ENCODE measurements around the gene LARP6. TPM values are rescaled to one million over a fixed set of nuclear protein-coding genes. Genes with fewer than 3 reads are reported as not detected.
"Not testable (repeated sequence)": the region's sequence is repeated elsewhere in the genome, so short reads cannot be mapped to it uniquely, and the experiment has no call there.

The LARP6 gene
- total RNA-seq, 1 donor from 2014 or later, result 23.9 TPM

DNA sequence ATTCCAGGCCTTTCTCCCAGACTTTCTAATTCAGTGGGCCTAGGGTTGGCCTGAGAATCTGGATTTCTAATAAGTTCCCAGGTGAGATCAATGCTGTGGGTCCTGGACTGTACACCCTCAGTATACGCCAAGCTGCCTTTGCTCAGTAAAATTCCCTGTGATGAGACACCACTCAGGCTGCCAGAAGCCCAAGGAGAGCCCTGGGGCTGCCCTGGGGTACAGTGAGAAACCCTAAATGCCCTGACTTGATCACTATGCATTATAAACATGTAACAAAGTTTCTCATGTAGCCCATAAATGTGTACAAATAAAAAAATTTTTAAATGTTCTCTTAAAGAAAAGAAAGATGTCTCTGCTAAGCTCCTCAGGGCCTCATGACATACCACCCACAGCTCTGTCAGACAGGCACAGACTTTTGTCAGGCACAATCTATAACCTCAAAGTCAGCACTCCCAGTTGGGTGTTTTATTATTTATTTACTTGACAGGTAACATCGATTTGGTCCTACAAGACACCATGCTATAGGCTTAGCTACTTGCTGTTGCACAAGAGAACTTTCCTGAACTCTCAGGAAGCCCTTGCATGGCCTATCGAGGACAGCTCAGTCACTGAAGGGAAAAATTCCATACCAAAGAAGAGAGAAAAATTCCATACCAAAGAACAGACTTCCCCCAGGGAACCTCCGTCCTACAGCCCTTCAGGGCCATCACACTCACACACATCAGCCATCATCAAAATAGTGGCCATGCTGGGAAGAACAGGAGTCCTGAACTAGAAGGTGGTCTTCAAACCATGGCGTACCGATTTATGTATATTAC, 22.7 kb downstream of the LARP6 start:
- no peak for DNase-seq (ENCODE audit: low read depth, low spot score)

DNA sequence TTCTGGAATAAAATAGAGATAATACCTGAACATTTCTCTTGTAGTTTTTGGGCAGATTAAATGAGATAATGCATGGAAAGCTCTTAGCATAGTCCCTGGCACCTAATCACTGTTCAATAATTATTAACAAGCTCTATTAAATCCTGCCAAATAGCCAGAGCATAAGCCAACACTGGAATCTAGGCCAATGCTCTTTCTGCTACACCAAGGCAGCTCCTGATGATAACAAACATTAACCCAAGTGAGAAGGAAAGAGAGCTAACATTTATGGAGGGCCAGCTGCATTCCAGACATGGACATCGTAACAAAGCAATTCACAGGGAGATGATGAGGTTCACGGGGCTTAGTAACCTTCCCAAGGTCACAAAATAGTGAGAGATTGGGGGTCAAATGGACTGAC, 23.3 kb downstream of the LARP6 start:
- no peak for DNase-seq (ENCODE audit: low read depth, low spot score)

DNA sequence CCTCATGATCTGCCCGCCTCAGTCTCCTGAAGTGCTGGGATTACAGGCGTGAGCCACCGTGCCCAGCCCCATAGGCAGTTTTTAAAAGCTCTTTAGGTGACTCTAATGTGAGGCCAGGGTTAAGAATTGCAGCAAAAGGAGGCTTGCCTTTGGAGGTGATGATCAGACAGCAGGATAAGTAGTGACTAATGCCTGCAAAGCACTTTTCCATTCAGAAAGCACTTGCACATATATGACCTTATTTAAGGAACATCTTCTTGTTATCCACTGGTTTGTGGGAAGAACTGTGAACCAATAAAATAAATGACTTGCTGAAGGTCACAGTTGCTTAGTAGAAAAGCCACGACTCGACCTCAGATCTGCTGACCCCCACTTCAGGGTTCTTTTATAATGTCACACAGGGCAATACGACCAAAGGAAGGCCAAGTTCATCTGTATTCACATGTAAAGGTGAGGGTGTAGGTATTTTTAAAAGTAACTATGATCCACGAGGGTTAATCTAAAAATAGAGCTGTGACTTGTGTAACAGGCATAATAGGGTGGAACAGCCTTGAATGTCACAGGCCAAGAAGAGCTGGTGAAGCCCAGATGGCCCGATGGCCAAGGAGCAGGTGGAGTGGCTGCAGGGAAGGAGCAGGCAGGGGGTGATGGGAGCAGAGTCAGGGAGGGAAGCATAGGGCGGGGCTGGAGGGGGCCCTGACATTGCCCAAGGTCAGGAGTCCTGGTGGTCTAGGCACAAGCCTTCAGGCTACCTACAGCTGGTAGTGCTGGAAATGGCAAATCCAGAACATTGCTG, 24.4 kb downstream of the LARP6 start:
- no peak for DNase-seq (ENCODE audit: low read depth, low spot score)

DNA sequence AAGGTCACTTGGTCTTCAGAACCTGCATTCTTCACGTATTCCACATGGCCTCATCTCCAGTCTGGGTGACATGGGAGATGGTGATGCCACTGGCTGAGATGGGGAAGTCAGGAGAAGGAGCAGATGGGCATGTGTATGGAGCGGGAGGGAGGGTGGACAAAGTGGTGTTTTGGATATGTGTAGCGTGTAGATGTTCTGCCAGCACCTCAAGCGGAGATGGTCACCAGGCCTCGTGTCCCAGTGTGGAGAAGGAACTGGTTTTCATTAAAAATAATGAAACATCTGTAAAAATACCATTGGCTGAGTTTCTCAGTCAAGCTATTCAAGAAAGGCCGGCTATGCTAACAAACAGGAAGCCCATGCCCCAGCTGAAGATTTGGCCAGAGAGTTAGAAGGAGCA, 26.2 kb downstream of the LARP6 start:
- no peak for DNase-seq (ENCODE audit: low read depth, low spot score)

DNA sequence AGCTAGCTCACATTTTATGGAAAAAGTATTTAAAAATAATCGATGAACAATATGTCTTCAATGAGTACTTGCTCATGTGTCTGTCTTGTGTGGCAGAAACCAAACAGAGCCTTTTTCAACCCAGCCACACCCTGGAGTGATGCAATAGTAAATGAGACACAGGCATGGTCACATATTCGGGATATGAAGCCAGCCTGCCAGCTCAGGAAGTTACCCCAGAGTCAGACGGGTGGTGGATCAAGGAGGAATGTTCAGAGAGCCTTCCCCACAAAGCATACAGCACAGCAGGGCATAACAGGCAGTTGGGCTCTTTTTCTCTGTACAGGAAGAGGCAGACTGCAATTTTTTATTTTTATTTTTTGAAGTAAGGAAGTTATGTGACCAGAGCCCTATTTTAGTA, 27.3 kb downstream of the LARP6 start:
- no peak for DNase-seq (ENCODE audit: low read depth, low spot score)

DNA sequence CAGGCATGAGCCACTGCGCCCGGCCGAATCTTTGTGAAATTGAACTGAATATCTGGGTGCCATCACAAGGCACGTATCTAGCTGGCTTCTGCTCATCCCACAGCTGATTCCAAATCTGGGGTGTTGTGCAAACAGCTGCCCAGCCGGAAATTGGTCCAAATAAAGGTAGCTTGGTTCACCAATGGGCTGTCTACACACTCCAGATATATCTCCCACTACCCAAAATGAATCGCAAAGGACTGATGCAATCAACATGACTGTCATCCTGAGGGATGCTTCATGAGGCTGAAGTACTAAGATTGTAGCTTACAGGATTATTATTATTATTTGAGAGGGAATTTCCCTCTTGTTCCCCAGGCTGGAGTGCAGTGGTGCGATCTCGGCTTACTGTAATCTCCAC, 28.1 kb downstream of the LARP6 start:
- no peak for DNase-seq (ENCODE audit: low read depth, low spot score)

DNA sequence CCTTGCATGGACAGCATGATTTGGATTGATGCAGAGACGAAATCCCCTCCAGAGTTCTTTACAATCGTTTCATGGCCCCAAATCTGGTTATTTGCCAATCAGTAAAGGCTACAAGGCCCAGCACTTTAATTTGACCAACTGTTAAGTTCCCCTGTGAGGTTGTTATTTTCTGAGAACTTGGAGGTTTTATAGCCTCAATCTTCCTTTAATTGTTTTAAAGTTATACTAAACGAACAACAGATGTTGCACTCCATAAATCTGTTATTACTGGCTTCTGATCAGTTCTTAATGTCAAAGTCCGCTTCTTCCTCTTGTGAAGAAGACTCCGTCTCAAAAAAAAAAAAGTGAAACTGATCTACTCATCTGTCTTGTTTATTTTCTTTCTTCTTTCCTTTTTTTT, 30.8 kb downstream of the LARP6 start:
- no peak for DNase-seq (ENCODE audit: low read depth, low spot score)

DNA sequence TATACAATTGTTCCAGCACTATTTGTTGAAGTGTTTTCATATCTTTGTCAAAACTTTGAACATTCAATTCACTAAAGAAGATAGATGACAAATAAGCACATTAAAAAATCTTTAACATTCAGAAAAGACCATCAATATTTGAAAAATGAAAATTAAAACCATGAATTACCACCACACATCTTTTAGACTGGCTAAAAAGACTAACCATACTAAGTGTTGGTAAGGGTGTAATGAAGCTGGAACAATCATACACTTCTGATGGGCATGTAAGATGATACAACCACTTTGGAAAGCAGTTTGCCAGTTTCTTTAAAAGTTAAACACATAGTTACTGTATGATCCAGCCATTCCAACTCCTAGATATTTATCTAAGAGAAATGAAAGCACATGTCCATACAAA, 33.7 kb downstream of the LARP6 start:
- DNase-seq (ENCODE audit: low read depth, low spot score), result no peak

DNA sequence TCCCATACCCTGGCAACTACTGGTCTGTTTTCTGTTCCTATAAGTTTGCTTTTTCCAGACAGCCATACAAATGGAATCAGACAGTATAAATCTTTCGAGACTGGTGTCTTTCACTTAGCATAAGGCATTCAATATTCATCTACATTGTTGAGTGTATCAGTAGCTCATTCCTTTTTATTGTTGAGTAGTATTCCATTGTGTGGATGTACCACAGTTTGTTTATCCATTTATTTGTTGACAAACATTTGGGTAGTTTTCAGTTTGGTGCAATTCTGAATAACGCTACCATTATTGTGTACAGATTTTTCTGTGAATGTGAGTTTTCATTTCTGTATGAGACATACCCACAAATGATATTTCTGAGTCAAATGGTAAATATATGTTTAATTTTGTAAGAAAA, 35.4 kb downstream of the LARP6 start:
- DNase-seq (ENCODE audit: low read depth, low spot score), result no peak

DNA sequence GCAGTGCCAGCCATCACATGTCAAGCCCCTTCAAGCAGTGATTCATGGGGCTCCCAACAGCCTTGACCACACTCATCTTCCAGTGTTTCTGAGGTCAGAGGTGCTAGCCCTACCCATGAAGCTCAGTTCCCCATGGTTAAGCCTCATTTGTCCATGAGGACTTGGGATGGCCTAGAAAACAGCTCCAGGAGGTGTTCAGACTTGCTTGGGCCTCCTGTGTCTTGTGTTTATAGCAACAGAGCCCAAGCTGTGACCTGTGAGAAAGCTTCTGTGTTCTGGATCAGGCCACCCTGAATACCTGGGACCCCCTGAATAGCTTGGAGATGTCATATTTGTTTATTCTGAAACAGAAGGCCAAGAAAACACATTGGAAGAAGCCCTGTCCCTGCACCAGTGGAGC, 36.7 kb downstream of the LARP6 start:
- DNase-seq (ENCODE audit: low read depth, low spot score), result no peak

DNA sequence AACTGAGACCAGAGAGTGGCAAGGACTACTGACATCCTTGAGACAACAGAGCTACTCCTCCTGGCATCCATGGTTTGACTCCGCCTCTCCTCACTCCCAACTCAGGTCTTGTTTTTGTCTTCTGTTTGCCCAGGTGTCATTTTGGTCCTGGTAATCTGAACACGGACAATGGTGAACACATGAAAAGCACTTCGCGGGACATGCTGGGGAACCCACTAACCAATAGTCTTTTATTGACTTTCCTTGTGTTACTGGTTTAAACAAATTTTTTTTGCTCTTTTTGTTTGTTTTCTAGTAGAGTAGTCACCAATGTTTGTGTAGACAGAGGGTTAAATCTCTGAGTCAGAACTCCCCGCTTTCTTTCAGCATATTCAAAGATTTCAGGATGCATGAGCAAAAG, 38.4 kb downstream of the LARP6 start:
- no peak for DNase-seq (ENCODE audit: low read depth, low spot score)

DNA sequence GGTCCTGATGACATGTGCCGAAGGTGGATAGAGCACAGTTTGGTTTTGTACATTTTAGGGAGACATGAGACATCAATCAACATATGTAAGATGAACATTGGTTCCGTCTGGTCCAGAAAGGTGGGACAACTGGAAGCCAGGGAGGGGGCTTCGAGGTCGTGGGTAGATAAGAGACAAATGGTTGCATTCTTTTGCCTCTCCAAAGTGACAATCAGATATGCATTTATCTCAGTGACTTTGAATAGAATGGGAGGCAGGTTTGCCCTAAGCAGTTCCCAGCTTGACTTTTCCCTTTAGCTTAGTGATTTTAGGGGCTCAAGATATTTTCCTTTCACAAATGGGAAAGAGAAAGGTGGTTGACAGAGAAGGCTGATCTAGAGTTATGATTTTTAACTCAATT, 38.9 kb downstream of the LARP6 start:
- not testable (repeated sequence) for DNase-seq (ENCODE audit: low read depth, low spot score)

DNA sequence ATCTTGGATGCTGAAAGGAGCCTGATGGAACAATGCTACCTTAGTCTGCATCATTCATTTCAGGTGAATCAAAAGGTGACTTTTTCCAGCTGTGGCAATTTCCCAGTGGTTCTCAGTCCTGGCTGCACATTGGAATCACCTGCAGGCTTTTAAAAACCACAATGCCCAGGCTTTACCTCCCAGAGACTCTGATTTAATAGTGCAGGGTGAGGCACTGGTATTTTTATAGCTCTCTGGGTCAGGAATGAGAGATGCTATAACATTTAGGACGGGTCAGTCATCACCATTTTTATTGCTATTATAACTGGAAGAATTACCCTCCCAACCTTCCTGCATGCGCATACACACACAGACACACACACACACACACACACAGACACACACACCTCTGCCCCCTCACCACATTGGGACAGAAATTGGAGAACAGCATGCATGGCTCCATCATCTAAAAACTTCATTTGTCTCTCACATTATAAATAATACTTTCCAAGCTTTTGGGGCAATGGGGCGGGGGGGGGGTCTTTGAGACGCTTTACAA, 41.1 kb downstream of the LARP6 start:
- DNase-seq (ENCODE audit: low read depth, low spot score), result no peak

DNA sequence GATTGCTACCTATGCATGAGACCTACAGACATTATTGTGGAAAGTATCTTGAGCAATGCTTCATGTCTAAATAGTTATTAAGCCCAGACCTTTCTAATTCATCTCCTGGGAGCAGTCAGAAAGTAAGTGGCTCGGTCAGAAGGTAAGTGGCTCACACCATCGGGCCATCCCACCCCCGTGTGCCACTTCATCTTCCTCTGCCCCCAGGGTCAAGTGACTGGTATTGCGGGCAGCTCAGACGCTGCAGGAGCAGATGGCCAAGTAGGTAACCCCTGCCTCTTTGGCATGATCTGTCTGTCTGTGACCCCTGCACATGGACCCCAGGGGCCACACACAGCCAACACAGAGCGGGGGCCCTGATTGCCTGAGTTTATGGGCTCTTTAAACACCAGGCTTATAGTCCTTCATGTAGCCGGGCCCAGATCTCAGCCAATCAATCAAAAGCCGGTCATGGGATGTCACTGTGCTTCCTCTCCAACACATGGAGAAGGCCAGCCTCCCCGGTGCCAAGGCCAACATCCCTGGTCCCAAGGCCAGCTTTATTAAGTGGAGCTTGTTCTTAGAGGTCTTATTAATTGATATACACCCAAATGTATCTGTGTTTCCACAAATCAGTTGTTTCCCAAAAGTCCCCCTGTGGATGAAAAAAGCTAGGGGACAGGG, 42.9 kb downstream of the LARP6 start:
- no peak for DNase-seq (ENCODE audit: low read depth, low spot score)

DNA sequence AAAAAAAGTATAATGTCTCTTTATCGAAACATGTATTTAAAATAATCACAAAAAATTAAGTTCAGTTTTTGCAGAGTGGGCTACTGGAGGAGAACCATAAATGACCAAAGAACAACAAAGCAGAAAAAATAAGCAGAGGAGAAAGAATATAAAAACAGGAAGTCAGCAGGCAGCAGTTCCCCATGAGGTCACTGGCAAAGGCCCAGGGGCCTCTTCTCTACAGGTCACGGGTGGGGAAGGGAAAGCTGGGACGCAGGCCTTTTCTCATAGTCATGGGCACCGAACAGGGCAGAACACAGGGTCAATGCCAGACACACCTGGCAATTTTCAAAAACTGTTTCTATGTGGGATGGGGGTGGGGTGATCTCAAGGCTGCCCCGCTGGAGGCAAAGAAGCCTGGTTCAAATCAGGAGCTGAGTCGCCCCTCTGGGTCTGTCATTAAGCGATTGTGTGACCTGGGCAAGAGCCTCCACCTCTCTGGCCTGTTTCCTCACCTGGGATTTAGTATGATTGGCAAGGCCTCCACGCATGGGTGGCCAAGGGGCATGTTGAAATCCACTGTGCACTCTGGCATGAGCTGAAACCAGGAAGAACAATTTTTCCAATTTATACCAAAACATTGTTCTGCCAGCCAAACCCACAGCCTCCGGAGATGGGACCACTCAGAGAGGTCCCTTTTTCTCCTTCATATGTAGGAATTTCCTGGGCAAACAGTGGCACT, 46.8 kb downstream of the LARP6 start:
- DNase-seq (ENCODE audit: low read depth, low spot score), result peak; percentile 35

DNA sequence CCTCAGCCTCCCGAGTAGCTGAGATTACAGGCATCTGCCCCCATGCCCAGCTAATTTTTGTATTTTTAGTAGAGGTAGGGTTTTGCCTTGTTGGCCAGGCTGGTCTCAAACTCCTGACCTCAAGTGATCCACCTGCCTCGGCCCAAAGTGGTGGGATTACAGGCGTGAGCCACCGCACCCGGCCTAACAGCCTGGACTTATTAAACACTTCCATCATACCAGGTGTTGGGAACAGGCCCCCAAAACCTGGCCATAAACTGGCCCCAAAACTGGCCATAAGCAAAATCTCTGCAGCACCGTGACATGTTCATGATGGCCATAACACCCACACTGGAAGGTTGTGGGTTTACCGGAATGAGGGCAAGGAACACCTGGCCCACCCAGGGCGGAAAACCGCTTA, 49.6 kb downstream of the LARP6 start:
- DNase-seq (ENCODE audit: low read depth, low spot score), result not testable (repeated sequence)

DNA sequence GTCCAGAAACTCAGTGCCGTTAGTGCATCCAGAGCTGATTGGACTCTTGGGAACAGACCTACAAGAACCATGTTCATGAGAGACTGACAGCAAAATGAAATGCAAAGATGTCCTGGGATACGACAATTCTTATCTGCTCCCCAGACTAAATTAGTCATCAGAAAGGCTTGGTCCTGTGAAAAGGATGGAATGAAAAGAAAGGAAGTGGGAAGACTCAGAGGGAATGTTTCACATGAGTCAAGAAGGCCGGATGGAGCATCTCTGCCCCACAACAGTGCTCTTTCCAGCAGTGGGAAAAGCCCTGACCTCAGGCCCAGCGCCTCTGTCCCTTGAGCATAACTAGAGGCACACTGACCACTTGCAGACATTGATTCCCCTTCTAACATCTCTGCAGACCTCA, 51.3 kb downstream of the LARP6 start:
- DNase-seq (ENCODE audit: low read depth, low spot score), result no peak

DNA sequence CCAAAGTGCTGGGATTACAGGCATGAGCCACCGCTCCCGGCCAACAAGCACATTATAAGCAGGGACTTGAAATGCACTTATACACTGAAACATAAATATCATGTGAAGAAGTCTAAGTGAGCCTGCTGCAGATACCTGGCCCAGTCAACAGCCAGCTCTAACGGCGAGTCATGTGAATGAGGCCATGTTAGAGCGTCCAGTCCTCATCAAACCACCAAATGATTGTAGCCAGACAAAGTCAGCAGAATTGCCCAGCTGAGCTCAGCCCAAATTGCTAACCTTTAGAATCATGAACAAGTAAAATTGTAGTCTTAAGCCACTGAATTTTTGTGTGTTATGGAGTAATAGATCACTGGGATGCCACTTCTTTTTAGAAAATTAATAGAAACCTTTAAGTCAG, 52.8 kb downstream of the LARP6 start:
- no peak for DNase-seq (ENCODE audit: low read depth, low spot score)

DNA sequence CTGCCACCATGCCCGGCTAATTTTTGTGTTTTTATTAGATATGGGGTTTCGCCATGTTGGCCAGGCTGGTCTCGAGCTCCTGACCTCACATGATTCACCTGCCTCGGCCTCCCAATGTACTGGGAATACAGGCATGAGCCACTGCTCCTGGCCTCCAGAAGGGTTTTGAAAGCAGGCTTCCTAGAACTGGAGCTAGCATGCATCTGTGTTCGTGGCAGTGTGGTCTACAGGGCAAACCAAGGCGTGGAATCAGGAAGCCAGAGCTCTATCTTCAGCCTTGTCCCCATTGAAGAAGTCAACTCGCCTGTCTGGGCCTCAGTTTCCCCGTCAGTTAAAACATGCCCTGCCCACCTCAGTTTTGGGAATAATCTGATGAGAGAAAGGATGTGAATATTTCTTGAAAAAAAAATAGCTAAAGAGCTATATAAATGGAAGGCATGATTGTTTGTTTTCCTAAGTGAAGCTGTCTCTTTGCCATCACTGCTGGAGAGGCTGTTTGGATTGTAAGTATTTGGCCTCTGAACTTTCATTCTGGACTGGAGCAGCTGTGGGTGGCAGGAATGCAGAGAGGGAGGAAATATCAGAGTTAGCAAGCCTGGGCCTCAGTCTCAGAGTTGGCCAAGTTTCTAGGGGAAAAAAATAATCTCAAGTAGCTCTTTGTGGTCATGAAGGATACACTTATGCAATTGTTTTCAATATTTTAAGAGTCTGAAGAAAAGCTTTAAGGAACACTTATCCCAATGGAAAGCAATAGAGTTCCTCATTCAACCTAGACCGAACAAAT, 54.1 kb downstream of the LARP6 start:
- peak; percentile 83 for DNase-seq (ENCODE audit: low read depth, low spot score)

DNA sequence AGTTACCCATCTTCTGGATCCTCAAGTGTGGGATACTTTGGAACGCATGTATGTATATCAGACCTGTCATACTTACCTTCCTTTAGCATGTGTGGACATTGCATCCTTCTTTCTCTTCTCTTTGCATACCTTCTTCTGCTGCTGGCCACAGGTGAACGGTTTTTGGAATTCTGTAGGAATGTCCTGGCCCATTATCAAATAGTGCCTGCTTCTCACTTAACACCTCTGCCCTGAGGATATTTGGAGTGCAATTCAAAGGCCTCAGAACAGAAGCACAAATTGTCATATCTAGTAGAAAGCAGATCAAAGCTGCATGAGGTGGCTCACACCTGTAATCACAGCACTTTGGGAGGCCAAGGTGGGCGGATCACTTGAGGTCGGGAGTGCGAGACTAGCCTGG, 56.5 kb downstream of the LARP6 start:
- no peak for DNase-seq (ENCODE audit: low read depth, low spot score)
